ENCODE data around the gene MYCN.

DNA sequence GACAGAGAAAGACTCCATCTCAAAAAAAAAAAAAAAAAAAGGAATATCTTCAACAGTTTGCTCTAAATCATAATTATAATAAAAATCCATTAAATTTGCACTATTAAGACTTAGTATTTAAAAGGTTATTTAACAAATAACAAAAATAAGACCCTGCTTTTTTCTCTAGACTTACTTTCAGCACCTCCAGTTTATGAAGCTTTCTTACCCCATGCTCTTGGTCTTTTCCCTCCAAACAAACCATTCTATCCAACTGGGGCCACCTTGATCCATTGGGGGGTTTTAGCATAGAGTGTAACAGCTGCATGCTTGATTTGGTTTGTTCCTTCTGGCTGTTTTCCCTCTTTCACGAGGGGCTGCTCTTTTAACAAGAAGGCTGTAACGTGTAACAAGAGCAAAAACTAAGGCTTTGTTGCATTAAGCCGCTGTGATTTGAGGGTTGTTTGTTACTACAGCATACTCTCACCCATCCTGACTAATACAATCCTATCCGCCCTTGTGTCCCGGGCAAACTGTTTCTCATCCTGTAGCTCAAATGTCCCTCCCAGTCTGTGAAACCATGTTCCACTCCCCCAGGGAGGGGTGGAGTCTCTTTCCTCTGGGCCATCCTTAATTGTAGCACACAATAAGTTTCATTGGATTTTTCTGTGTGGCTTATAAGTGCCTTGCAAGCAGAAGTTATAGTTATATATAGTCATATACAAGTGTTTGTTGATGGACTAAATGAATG is 9.6 kb upstream of the MYCN start:
- TF ChIP-seq, protein P1, sequence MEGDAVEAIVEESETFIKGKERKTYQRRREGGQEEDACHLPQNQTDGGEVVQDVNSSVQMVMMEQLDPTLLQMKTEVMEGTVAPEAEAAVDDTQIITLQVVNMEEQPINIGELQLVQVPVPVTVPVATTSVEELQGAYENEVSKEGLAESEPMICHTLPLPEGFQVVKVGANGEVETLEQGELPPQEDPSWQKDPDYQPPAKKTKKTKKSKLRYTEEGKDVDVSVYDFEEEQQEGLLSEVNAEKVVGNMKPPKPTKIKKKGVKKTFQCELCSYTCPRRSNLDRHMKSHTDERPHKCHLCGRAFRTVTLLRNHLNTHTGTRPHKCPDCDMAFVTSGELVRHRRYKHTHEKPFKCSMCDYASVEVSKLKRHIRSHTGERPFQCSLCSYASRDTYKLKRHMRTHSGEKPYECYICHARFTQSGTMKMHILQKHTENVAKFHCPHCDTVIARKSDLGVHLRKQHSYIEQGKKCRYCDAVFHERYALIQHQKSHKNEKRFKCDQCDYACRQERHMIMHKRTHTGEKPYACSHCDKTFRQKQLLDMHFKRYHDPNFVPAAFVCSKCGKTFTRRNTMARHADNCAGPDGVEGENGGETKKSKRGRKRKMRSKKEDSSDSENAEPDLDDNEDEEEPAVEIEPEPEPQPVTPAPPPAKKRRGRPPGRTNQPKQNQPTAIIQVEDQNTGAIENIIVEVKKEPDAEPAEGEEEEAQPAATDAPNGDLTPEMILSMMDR (conservative IDR thresholded peaks at IDR 0.05 in 1 of 2, IDR thresholded peaks at IDR 0.05 in 1 of 2; ENCODE audit: low read depth in 1 of 2, low read length in 2 of 2): no peak
- no peak for TF ChIP-seq EZH2 (IDR thresholded peaks at IDR 0.05; ENCODE audit: low read length, missing control alignments)

Data from fibroblast of lung (primary cell).